ENCODE data around the gene ZNF624.

The ZNF624 gene

DNA sequence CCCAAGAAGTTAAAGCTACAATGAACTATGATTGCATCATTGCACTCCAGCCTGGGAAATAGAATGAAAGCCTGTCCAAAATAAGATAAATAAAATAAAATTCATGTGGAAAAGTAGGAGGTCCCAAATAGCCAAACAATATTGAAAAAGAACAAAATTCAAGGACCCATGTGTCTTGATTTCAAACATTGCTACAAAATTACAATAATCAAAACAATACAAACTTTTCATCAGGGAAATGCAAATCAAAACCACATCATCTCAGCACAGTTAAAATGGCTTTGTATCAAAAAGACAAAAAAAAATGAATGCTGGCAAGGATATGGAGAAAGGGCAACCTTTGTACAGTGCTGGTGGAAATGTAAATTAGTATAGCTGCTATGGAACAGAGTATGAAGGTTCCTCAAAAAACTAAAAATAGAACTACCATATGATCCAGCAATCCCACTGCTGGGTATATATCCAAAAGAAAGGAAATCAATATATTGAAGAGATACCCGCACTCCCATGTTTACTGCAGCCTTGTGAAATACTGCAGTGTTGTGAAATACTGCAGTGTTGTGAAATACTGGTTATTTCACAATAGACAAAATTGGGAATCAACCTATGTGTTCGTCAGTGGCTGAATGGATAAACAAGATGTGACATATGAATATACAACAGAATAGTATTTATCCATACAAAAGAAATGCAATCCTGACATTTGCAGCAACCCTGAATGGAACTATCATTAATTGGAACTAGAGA lies 60.1 kb downstream of the ZNF624 start:
- DNase-seq (ENCODE audit: low spot score): no peak

DNA sequence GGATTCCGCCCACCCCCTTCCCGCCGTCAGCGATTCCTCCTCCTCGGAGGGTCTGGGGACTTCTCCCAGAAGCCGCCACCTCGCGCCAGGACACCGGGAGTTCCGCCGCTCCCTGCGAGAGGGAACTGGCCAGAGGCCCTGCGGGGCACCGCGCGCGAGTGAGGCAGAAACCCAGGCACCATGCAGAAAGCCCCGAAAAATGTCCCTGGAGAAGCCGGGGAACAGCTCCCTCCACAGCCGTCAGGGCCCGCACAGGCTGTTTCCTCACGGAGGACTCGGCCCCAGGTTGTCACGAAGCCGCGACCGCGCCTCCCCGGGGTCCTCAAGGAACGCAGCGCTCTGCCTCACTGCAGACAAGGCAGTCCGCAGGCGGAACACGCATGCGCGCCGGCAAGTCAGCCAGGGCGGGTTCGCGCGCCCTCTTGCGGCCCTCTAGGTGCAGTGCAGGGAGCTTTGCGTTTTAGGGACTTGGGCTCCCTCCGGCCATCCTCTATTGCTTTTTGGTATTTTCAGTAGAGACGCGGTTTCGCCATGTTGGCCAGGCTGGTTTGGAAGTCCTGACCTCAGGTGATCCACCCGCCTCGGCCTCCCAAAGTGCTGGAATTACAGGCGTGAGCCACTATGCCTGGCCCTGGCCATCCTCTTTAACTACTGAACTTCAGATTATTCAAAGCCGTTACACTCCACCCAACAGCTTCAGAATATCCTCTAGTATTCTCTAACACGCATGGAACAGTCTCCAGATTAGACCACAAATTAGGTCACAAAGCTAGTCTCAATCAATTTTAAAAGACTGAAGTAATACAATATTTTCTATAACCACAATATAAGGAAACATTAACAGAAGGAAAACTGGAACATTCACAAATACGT lies 64.3 kb downstream of the ZNF624 start:
- peak; percentile 92 for DNase-seq (ENCODE audit: low spot score)

DNA sequence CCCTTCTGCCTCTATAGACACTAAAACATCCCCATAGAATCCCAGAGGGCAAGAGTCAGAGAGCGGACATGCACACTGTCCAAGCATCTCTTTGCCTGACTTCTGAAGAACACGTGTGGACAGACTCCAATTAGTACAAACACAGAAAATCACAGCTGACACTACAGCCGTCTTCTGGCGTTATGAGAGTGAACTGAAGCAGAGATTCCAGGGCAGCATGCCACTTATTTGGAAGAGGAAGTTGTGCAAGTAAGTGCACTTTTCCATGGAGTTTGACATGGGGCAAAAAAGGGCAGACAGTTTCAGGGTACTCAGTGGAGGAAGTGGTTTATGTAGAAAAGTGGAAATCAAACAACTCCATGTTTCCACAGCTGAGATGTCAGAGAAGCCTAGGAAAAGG lies 67.9 kb downstream of the ZNF624 start:
- DNase-seq (ENCODE audit: low spot score): no peak

DNA sequence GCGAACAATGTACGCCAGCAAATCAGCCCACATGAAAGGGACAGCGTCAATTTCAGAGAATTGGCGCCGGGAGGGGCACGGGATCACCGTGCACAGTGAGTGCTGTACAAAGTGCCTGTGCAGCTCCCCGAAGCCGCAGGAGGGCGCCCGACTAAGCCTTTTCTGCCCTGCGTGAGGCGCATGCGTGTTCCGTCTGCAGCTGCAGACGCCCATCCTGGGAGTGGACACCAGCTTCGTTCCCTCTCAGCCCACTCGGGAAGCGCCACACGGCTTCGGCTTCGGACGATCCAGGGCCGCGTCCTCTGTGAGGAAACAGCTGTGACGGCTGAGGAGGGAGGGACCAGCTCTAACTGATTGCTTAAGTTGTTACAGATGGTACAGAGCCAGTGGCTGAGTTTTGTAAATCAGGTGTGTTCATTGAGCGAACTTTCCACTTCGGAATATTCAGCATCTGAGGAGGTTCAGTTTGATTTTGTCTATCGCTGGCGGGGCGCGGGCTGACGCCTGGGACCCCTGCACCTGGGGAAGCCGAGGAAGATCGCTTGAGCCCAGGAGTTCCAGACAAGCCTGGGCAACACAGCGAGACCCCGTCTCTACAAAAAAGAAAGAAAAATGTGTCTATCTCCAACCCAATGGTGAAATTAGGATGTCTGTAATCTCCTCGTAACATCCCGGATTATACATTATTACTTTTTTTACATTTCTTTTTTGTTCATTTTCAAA lies 69.2 kb downstream of the ZNF624 start:
- peak; percentile 94 for DNase-seq (ENCODE audit: low spot score)

DNA sequence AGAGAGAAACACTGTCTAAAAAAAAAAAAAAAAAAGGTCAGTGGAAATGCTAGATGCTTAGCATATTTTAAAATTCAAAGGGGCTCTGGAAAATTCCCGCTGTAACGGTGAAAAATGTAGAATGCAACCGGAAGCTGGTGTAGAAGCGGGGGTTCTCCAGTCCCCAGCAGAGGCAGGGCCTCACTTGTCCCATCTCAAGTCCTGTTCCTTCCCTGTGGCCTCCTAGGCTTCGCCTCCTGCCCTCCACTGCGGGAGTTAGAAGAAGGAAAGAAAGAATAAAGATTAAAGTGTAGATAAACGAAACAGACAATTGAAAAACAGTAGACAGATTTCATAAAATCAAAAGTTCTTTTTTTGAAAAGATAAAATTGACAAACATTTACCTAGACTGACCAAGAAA lies 69.9 kb downstream of the ZNF624 start:
- no peak for DNase-seq (ENCODE audit: low spot score)

DNA sequence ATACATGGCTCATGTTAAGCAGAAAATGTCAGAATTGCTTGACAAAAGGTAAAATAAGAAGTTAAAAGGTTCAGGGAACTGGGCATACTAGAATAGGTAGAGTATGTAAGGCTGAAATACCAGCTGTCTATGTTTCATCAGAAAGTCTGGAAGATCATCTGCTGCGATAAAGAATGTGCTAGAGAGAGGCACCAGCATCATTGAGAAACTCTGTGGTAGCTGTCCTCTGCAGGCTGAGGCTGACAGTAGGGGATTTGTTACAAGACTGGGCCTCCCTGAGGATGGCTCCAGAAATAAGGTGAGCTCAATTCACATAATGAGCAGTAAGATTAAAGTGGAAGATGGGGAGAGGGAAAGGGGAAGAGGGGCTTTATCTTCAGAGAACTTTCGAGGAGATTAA lies 80.2 kb downstream of the ZNF624 start:
- no peak for DNase-seq (ENCODE audit: low spot score)
